ENCODE data around the gene NAV2.
"Not testable (repeated sequence)": the region's sequence is repeated elsewhere in the genome, so short reads cannot be mapped to it uniquely, and the experiment has no call there.

Gene NAV2

DNA sequence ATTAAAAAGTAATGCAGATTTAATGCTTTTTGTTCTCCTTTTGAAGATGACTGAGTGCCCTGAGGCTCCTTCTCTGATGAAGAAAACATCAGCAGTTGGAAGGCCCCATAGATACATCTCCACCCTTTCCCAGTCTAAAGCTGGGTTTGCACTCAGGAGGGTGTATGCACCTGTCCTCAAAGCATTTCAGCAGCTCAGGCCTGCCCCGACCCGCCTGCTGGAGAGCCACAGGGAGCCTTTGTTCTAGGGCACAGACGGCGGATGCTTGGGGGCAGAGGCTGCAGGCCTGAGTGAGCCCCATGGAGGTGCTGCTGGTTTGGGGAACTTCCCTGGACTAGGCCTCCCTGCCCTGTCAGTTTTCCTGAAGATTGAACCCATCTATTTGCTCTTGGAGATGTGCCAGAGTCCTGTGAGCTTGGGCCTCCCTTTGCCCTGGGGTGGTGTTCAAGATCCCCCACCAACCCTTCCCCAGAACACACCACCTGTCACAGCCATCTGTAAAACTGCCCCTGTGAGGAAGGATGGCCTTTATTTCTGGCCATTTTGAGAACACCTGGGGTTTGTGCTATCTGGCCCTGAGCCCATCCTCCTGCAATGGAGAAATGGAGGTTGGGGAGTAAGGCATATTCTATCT, 160.0 kb downstream of the NAV2 start:
- no peak for DNase-seq

- no peak for DNase-seq
Measured at GRCh38 chr11:19873730-19874129, 161.1 kb downstream of the NAV2 start.

GRCh38 chr11:19874266-19874665, 161.6 kb downstream of the NAV2 start:
- DNase-seq, result no peak

DNA sequence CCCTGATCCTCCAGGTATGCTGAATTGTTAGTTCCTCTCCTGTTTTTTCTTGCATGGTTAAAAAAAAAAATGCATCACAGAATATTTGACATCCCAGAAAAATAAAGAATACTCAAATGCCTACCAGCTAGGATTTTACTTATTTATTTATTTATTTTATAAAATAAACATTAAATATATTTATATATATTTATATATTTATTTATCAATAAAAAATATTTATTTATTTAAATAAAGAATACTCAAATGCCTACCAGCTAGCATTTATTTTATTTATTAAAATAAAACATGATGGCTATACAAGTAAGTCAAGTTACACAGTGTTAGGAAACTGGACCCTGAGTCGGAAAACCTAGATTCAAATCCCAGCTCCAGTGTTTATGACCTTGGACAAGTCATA, 164.1 kb downstream of the NAV2 start:
- no peak for DNase-seq

- no peak for DNase-seq
Measured at GRCh38 chr11:19878520-19878919, 165.9 kb downstream of the NAV2 start.

DNA sequence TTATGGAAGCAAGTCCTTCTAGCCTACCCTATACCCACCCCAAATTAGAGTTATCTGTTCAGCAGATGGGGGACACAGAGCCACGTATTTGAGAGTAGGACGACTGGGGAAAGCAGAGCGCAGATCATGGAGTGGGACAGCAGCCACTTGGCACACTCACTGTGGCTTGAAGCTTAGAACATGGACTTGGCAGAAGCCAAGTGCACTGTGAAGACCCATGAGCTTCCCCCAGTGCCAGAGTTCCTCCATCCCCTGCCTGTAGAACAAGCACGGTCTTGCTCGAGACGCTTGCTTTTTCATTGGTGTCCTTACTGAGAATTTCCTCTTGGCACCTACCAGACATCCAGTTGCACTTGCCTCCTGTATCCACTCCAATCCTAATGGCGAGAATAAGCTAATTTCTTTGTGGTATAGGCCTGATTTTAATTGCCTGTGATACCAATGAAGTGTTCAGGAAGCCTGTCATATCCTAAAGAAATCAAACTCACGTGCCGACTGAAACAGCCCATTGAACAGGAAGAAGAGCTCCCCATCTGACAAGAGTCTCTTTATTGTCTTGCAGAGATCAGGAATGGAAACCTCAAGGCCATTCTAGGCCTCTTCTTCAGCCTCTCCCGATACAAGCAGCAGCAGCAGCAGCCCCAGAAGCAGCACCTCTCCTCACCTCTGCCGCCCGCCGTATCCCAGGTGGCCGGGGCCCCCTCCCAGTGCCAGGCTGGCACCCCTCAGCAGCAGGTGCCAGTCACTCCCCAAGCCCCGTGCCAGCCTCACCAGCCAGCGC, 166.9 kb downstream of the NAV2 start:
- no peak for DNase-seq

- no peak for DNase-seq
Measured at GRCh38 chr11:19880088-19880345, 167.4 kb downstream of the NAV2 start.

DNA sequence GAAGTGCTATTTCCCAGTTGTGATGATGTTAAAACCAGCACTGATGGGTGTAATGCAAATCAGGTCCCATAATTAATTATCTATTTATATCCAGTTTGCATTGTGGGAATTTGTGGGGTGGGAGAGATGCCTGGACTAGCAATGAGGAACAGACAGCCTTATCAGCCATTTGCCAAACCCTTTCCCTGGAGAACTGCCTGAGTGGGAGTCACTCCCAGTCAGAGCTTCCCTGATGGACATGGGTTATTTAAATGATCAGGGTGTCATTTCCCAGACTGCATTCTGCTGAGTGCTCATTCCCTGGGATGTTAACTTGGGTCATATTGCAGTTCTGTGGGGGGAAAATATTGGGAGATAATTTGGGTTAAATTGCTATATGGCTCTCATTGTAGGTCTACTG, 168.5 kb downstream of the NAV2 start:
- no peak for DNase-seq

DNA sequence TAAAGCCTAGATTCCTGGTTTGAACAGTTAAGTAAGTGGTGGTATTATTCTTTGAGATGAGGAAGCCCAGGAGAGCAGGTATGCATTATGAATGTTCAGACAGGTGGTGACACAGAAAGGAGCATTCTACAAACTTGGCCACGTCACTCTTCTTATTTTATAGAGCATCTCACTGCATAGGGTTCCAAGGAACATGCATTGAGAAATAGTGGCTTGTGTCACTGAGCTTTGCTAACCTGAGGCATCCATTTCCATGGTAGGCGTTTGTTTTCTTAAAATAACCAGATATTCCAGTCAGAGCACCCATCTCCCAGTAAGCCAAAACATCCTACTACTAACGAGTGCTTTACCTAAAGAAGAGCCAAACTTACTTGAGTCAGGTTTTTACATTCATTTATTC, 169.7 kb downstream of the NAV2 start:
- DNase-seq, result no peak

- DNase-seq, result no peak
Measured at GRCh38 chr11:19886498-19886897, 173.9 kb downstream of the NAV2 start.

GRCh38 chr11:19887842-19888241, 175.2 kb downstream of the NAV2 start:
- DNase-seq, result no peak

GRCh38 chr11:19889531-19889930, 176.9 kb downstream of the NAV2 start:
- DNase-seq, result no peak

DNA sequence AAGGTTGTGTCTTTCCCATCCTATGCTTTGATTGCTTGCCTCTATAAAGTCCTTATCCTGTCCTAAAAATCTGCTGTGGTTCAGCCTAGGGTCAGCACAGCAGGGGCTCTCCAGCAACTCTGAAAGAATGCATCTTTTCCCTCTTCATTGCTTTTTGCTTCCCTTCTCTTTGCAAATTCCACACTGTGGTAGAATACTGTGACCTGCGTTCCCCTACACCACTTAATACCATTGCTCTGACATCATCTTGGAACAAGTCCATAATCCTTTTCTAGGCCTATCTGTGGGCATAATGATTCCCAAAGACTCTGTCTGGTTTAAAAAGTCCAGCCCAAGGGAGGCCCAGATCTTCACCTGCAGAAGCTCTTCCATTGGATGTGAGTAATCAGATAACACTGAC, 177.7 kb downstream of the NAV2 start:
- no peak for DNase-seq

- no peak for DNase-seq
Measured at GRCh38 chr11:19891022-19891421, 178.4 kb downstream of the NAV2 start.

DNA sequence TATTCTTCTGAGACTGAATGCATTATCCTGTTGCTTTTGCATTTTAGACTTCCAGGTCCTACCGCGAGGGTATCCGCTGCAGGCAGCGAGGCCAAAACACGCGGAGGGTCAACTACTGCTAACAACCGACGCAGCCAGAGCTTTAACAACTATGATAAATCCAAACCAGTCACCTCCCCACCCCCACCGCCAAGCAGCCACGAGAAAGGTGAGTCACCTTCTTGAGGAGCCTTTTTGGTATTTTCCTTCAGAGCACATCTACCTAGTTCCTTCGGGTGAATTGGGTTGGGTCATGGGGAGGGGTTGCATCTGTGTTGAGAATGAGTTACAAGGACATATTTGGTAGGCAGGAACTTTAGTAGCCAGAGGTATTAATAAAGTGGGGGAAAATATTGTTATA, 179.8 kb downstream of the NAV2 start:
- DNase-seq, result no peak

GRCh38 chr11:19892876-19893275, 180.2 kb downstream of the NAV2 start:
- no peak for DNase-seq

- no peak for DNase-seq
Measured at GRCh38 chr11:19894404-19894803, 181.8 kb downstream of the NAV2 start.

GRCh38 chr11:19895037-19895436, 182.4 kb downstream of the NAV2 start:
- DNase-seq, result not testable (repeated sequence)

DNA sequence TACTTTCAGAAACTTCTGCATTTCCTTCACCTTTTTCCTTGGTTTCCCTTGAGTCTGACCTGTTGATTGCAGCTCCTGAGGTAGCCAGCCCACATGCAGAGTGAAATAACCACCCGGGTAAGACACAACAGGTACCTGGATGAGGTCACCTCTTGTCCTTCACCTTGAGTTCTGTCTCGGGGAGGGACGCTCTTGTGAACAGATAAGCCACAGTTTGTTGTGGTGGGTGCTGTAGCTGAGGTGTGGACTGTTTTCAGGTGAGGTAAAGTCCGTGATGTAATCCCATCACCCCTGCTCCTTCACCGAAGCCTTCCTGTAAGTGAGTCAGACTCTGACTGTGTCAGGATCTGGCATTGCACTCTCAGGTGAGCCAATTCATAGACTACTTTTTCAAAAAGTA, 183.1 kb downstream of the NAV2 start:
- no peak for DNase-seq

DNA sequence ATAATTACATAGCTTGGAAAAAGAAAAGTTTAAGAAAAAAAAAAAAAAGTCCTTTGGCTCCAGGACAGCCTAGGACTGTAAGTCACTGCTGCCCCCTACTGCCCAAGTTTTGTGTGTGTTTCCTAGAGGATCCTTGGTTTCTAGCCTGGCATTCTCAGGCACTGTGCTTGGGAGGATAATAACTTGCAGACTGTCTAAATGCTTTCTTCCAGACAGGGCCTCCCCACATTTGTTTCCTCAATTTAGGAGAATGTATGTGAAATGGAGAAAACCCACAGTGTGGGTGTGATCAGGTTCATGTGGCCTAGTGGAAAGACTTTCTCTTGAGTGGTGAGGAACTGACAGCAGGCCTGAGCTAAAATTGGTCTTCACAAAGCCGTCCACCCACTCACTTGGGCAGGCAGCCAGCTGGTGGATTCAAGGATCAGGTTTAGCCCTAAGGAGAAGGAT, 191.0 kb downstream of the NAV2 start:
- peak; percentile 35 for DNase-seq

GRCh38 chr11:19905280-19905853, 192.7 kb downstream of the NAV2 start:
- DNase-seq, result no peak

DNA sequence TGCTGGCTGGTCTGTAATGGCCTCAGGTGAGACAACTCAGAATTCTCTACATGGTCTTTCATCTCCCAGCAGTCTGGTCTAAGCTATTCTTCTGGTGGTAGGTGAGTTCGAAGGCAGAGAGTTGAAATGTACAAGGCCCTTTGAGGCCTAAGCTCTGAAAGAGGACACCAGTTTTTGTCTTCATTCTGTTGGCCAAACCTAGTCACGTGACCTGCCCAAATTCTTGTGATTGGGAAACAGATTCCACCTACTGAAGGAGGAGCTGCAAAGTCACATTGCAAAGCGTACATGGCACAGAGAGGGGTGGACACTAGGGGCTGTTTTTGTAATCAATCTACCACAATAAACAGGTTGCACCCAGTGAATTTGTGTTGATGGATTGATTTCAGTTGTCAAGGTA, 193.5 kb downstream of the NAV2 start:
- no peak for DNase-seq

- DNase-seq, result no peak
Measured at GRCh38 chr11:19907008-19907579, 194.5 kb downstream of the NAV2 start.

DNA sequence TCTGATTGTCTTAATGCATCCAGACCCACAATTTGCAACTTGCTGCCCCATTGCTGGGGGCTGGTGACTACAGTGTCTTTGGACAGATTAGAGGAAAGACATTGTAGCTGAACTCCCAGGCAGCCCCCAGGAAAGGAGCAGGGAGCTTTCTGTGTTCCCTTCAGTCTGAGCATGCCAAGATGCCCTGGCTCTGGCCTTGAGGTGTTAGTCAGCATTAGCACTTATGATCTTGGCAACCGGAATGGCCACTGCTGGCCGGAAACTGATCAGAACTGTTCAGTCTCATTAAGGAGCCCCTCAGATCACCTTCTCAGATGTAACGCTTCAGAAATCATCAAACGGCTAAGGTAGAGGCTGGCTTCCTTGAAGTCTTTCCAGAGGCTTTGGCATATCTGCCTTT, 195.2 kb downstream of the NAV2 start:
- DNase-seq, result no peak
